DOHH2 (cell line): Measurements from ENCODE around the gene SLC3A2.

Source experiments
- CTCF ChIP-seq: fragments of 200-600 bp; sonication (generic); IDR thresholded peaks from one replicate; pipeline ENCODE4 v1.5.1; 2014; ENCODE audit warnings: antibody characterized with exemption, mild to moderate bottlenecking, low read depth, low read length; ENCODE audit not compliant: poor library complexity, severe bottlenecking
- EZH2phosphoT487 ChIP-seq: fragments of 200-600 bp; sonication (generic); IDR thresholded peaks from 2 replicates; pipeline ENCODE4 v1.6.1; 2017; ENCODE audit warnings: borderline replicate concordance, mild to moderate bottlenecking, antibody characterized with exemption, low read length, moderate library complexity, mixed read lengths

GRCh38 chr11:62910141-62910882 is 29.6 kb downstream of the SLC3A2 start:
- TF ChIP-seq CTCF (no peak), EZH2phosphoT487 (no peak)
